HEK293 (cell line): Measurements from ENCODE around the gene CCDC86.

Experiments used
- CTCF ChIA-PET: fragments of 350-600 bp; formaldehyde crosslinking; extraction: SDS; loops from one replicate; lab custom pipeline; 2021; ENCODE audit warnings: antibody characterized with exemption; lab: Yijun Ruan, JAX
- POLR2A ChIA-PET: fragments of 300-600 bp; formaldehyde crosslinking; extraction: SDS; loops from one replicate; lab custom pipeline; 2020; ENCODE audit warnings: antibody characterized with exemption, inconsistent platforms; lab: Yijun Ruan, JAX
- H3K27ac ChIP-seq: fragments of 200-500 bp; sonication (Bioruptor generic); 2 replicates; pipeline ENCODE4 v1.5.1; 2014; ENCODE audit warnings: low read depth, low read length, control low read depth, inconsistent platforms; ENCODE audit errors: extremely low read depth
- H3K36me3 ChIP-seq, 2 experiments: fragments of 200-500 bp in 1 of 2; sonication (Bioruptor generic) in 1 of 2; 1 replicate in 1 of 2; 2 replicates in 1 of 2; pipeline ENCODE4 v1.5.1; 2014 to 2017; ENCODE audit warnings: inconsistent platforms in 2 of 2, low read length in 2 of 2; ENCODE audit not compliant: control insufficient read depth in 2 of 2, insufficient read depth in 1 of 2
- H3K4me1 ChIP-seq: fragments of 200-500 bp; sonication (Bioruptor generic); 2 replicates; pipeline ENCODE4 v1.5.1; 2014; ENCODE audit warnings: mild to moderate bottlenecking, low read length, inconsistent platforms; ENCODE audit not compliant: control insufficient read depth, insufficient read depth
- H3K4me3 ChIP-seq: 2 replicates; pipeline ENCODE4 v1.5.1; 2011; ENCODE audit warnings: low read depth, mild to moderate bottlenecking, control low read depth, low read length, moderate library complexity
- H3K9me3 ChIP-seq: fragments of 200-500 bp; sonication (Bioruptor generic); 2 replicates; pipeline ENCODE4 v1.5.1; 2014; ENCODE audit warnings: low read depth, low read length, inconsistent platforms; ENCODE audit not compliant: control insufficient read depth, insufficient read depth
- GLI2 ChIP-seq: fragments of 450-650 bp; formaldehyde crosslinking; IDR thresholded peaks from 2 replicates; pipeline ENCODE4; 2017; ENCODE audit warnings: missing biosample characterization, missing genetic modification characterization, low read depth, borderline replicate concordance
- GLIS1 ChIP-seq: fragments of 450-650 bp; formaldehyde crosslinking; IDR thresholded peaks from 2 replicates; pipeline ENCODE4 v1.5.1; 2016; ENCODE audit warnings: missing biosample characterization, missing genetic modification characterization
- IKZF3 ChIP-seq: fragments of 450-650 bp; IDR thresholded peaks from 2 replicates; pipeline ENCODE4 v1.5.0; 2018; ENCODE audit warnings: missing biosample characterization, mild to moderate bottlenecking, missing genetic modification characterization, moderate library complexity
- SETDB1 ChIP-seq: IDR thresholded peaks from one replicate; pipeline ENCODE4 v1.6.1; 2017; ENCODE audit warnings: mild to moderate bottlenecking, low read length, moderate library complexity, mixed read lengths; ENCODE audit not compliant: insufficient read length
- SP3 ChIP-seq: fragments of 450-650 bp; formaldehyde crosslinking; IDR thresholded peaks from 2 replicates; pipeline ENCODE4 v1.5.1; 2016; ENCODE audit warnings: missing biosample characterization, missing genetic modification characterization
- ZBTB17 ChIP-seq: fragments of 450-650 bp; formaldehyde crosslinking; IDR thresholded peaks from 2 replicates; pipeline ENCODE4 v1.5.1; 2016; ENCODE audit warnings: missing biosample characterization, missing genetic modification characterization
- ZFP69B ChIP-seq: fragments of 450-650 bp; formaldehyde crosslinking; IDR thresholded peaks from 2 replicates; pipeline ENCODE4 v1.5.1; 2016; ENCODE audit warnings: missing biosample characterization, missing genetic modification characterization
- ZNF114 ChIP-seq: fragments of 450-650 bp; formaldehyde crosslinking; IDR thresholded peaks from 2 replicates; pipeline ENCODE4 v1.5.0; 2017; ENCODE audit warnings: missing biosample characterization, missing genetic modification characterization
- ZNF121 ChIP-seq: fragments of 450-650 bp; formaldehyde crosslinking; IDR thresholded peaks from 2 replicates; pipeline ENCODE4 v1.5.1; 2016; ENCODE audit warnings: missing biosample characterization, missing genetic modification characterization
- ZNF18 ChIP-seq: fragments of 450-650 bp; formaldehyde crosslinking; IDR thresholded peaks from 2 replicates; pipeline ENCODE4 v1.5.1; 2016; ENCODE audit warnings: missing biosample characterization, missing genetic modification characterization
- ZNF214 ChIP-seq: fragments of 450-650 bp; formaldehyde crosslinking; IDR thresholded peaks from 2 replicates; pipeline ENCODE4 v1.5.1; 2017; ENCODE audit warnings: missing biosample characterization, mild to moderate bottlenecking, missing genetic modification characterization, borderline replicate concordance
- ZNF248 ChIP-seq: fragments of 450-650 bp; formaldehyde crosslinking; IDR thresholded peaks from 2 replicates; pipeline ENCODE4 v1.5.1; 2017; ENCODE audit warnings: missing biosample characterization, missing genetic modification characterization
- ZNF280D ChIP-seq: fragments of 450-650 bp; formaldehyde crosslinking; IDR thresholded peaks from 2 replicates; pipeline ENCODE4 v1.5.1; 2016; ENCODE audit warnings: missing biosample characterization, missing genetic modification characterization
- ZNF433 ChIP-seq: fragments of 450-650 bp; formaldehyde crosslinking; IDR thresholded peaks from 2 replicates; pipeline ENCODE4 v1.5.1; 2016; ENCODE audit warnings: missing biosample characterization, missing genetic modification characterization, low read depth
- ZNF449 ChIP-seq: fragments of 450-650 bp; formaldehyde crosslinking; IDR thresholded peaks from 2 replicates; pipeline ENCODE4 v1.5.1; 2017; ENCODE audit warnings: missing biosample characterization, mild to moderate bottlenecking, missing genetic modification characterization, moderate library complexity
- ZNF510 ChIP-seq: fragments of 450-650 bp; formaldehyde crosslinking; IDR thresholded peaks from 2 replicates; pipeline ENCODE4 v1.5.1; 2018; ENCODE audit warnings: mild to moderate bottlenecking, missing genetic modification characterization, missing biosample characterization; ENCODE audit not compliant: insufficient replicate concordance
- ZNF558 ChIP-seq: fragments of 450-650 bp; formaldehyde crosslinking; IDR thresholded peaks from 2 replicates; pipeline ENCODE4 v1.5.1; 2016; ENCODE audit warnings: missing biosample characterization, missing genetic modification characterization
- ZNF560 ChIP-seq: fragments of 450-650 bp; formaldehyde crosslinking; IDR thresholded peaks from 2 replicates; pipeline ENCODE4 v1.5.1; 2017; ENCODE audit warnings: missing biosample characterization, missing genetic modification characterization, borderline replicate concordance
- ZNF561 ChIP-seq: fragments of 450-650 bp; IDR thresholded peaks from 2 replicates; pipeline ENCODE4 v1.5.1; 2018; ENCODE audit warnings: missing biosample characterization, missing genetic modification characterization, borderline replicate concordance
- ZNF626 ChIP-seq: fragments of 450-650 bp; sonication (Bioruptor Pico); formaldehyde crosslinking; IDR thresholded peaks from 2 replicates; pipeline ENCODE4 v1.5.1; 2018; ENCODE audit warnings: missing biosample characterization, missing genetic modification characterization, inconsistent platforms
- ZNF830 ChIP-seq: fragments of 450-650 bp; IDR thresholded peaks from 2 replicates; pipeline ENCODE4 v1.5.0; 2018; ENCODE audit warnings: missing biosample characterization, missing genetic modification characterization, low read depth, mild to moderate bottlenecking, moderate library complexity

The CCDC86 gene

GRCh38 chr11:60814112-60814511, 27.8 kb upstream of the CCDC86 start:
- TF ChIP-seq ZFP69B, result no peak
- TF ChIP-seq ZNF510 (tag by site-specific recombination), result no peak
- no peak for TF ChIP-seq ZNF121 (tag by site-specific recombination)
- TF ChIP-seq GLIS1, result no peak
- TF ChIP-seq ZNF280D (tag by site-specific recombination), result no peak
- no peak for TF ChIP-seq ZNF558 (tag by site-specific recombination)
- TF ChIP-seq ZNF114 (tag by site-specific recombination), result no peak
- TF ChIP-seq, all 188 proteins: peak for 0
- no peak overlapping the region for H3K4me3 ChIP-seq
- no peaks in the 10 kb centered on the region for H3K36me3 ChIP-seq
- H3K4me1 ChIP-seq, result no peaks in the 10 kb centered on the region
- ChIA-PET POLR2A (no interaction called here), CTCF (interaction anchor here (0.8 kb wide), 1 partner anchor 18 kb away, joined by 3 read pairs; no protein-coding TSS in a partner anchor)
- H3K27ac ChIP-seq, result no peak overlapping the region
- H3K9me3 ChIP-seq, result no peaks in the 10 kb centered on the region; the same call in 1 of the 2 replicates

GRCh38 chr11:60816590-60817157, 25.2 kb upstream of the CCDC86 start:
- CTCF ChIA-PET, result interaction anchor here (0.7 to 1.9 kb wide), 2 partner anchors 14 to 110 kb away, joined by 3 to 6 read pairs; no protein-coding TSS in a partner anchor
- POLR2A ChIA-PET, result no interaction called here

GRCh38 chr11:60818057-60818456, 23.9 kb upstream of the CCDC86 start:
- CTCF ChIA-PET, result interaction anchor here (0.6 to 1.9 kb wide), 4 partner anchors 13 to 69 kb away, joined by 3 to 6 read pairs (median 4); no protein-coding TSS in a partner anchor

More at GRCh38 chr11:60816590-60817157, 25.2 kb upstream of the CCDC86 start:
- H3K27ac ChIP-seq, result no peak overlapping the region
- no peak overlapping the region for H3K4me3 ChIP-seq
- no peaks in the 10 kb centered on the region for H3K36me3 ChIP-seq
- H3K9me3 ChIP-seq, result no peaks in the 10 kb centered on the region; the same call in 1 of the 2 replicates
- TF ChIP-seq SETDB1 (peak; percentile 79), ZNF214 (tag by site-specific recombination) (no peak)
- H3K4me1 ChIP-seq, result no peaks in the 10 kb centered on the region

More at GRCh38 chr11:60818057-60818456, 23.9 kb upstream of the CCDC86 start:
- POLR2A ChIA-PET, result no interaction called here
- Histone ChIP-seq H3K27ac (no peak overlapping the region), H3K4me3 (no peak overlapping the region), H3K4me1 (no peaks in the 10 kb centered on the region), H3K36me3 (no peaks in the 10 kb centered on the region), H3K9me3 (no peaks in the 10 kb centered on the region; the same call in 1 of the 2 replicates)
- TF ChIP-seq ZNF114 (tag by site-specific recombination) (no peak), GLIS1 (no peak), ZNF561 (no peak), IKZF3 (tag by site-specific recombination) (no peak), ZNF560 (tag by site-specific recombination) (no peak), GLI2 (tag by site-specific recombination) (no peak), ZNF18 (tag by site-specific recombination) (no peak), ZNF830 (tag by site-specific recombination) (no peak), ZNF433 (no peak), SP3 (tag by site-specific recombination) (no peak), ZNF449 (tag by site-specific recombination) (no peak), ZNF248 (tag by site-specific recombination) (no peak), ZBTB17 (no peak), ZNF626 (no peak)
